ENCODE results near the gene IL17RE. TPM values are rescaled to one million over a fixed set of nuclear protein-coding genes. Genes with fewer than 3 reads are reported as not detected.

The IL17RE gene
- total and polyA plus RNA-seq, 2 of the 13 experiments (the other 11 are each of a cell fraction or from before 2014, with no cell fraction given) = 14.5 to 24.1 TPM

DNA sequence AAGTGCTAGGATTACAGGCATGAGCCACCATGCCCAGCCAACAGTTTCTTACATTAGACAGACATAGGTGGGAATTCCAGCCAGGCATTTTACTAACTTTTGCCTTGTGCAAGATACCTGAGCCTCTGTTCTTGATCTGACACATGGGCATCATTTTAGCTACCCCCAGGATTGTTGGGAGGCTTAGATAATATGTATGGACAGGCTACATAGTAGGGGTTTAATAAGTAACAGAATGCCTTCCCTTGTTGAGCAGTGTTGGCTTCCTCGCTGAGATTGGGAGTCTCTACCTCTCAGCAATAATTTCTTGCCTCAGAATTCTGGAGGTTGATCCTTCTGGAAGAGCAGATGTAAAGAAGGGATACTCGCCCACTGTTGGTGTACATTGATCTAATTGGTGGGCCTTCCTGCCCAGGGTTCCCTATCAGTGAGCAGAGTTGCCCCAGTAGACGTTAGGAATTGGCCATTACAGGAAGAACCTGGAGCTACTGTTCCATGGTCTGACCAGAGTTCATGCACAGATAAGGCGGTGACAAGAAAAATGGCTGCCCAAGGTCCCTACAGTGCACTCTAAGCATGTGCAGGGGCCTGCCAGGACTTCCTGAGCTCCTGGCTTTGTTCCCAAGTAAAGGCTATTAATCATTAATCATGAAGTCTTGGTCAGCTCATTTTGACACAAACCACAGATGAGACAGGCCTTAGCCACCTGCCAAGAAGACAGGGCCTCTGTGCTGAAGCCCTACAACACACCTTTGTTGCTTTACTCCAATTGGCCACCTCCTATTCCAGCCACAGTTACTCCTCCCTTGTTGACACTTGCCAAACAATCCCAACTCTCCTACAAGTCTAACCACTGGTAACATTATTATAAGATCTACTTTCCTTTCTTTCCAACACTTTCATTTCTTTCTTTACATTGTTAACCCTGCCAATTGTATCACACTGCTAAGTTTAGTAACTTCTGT, 5.0 kb upstream of the IL17RE start (continued):
- TF ChIP-seq ZNF317 (CRISPR knock-in tag; IDR thresholded peaks at IDR 0.05) (peak; percentile 81), KLF9 (CRISPR knock-in tag; IDR thresholded peaks at IDR 0.05; ENCODE audit: low read depth) (0 out of 2 replicates have a peak, but pooled peaks have one; percentile 28), MED8 (CRISPR knock-in tag; IDR thresholded peaks at IDR 0.05; ENCODE audit: insufficient replicate concordance) (peak; percentile 37), CHD4 (IDR thresholded peaks at IDR 0.05; ENCODE audit: borderline replicate concordance, low read length) (peak; percentile 65), ZBTB38 (CRISPR knock-in tag; IDR thresholded peaks at IDR 0.05) (no peak), MEIS2 (CRISPR knock-in tag; IDR thresholded peaks at IDR 0.05) (peak; percentile 92), ZFP1 (CRISPR knock-in tag; IDR thresholded peaks at IDR 0.05) (no peak), POGZ (CRISPR knock-in tag; IDR thresholded peaks at IDR 0.05) (peak; percentile 66), USF2 (IDR thresholded peaks at IDR 0.05; ENCODE audit: low read depth, low read length) (no peak), USF2 (CRISPR knock-in tag; IDR thresholded peaks at IDR 0.05; ENCODE audit: borderline replicate concordance) (no peak), ARHGAP35 (CRISPR knock-in tag; IDR thresholded peaks at IDR 0.05; ENCODE audit: borderline replicate concordance) (no peak)
- TF ChIP-seq, protein P1, sequence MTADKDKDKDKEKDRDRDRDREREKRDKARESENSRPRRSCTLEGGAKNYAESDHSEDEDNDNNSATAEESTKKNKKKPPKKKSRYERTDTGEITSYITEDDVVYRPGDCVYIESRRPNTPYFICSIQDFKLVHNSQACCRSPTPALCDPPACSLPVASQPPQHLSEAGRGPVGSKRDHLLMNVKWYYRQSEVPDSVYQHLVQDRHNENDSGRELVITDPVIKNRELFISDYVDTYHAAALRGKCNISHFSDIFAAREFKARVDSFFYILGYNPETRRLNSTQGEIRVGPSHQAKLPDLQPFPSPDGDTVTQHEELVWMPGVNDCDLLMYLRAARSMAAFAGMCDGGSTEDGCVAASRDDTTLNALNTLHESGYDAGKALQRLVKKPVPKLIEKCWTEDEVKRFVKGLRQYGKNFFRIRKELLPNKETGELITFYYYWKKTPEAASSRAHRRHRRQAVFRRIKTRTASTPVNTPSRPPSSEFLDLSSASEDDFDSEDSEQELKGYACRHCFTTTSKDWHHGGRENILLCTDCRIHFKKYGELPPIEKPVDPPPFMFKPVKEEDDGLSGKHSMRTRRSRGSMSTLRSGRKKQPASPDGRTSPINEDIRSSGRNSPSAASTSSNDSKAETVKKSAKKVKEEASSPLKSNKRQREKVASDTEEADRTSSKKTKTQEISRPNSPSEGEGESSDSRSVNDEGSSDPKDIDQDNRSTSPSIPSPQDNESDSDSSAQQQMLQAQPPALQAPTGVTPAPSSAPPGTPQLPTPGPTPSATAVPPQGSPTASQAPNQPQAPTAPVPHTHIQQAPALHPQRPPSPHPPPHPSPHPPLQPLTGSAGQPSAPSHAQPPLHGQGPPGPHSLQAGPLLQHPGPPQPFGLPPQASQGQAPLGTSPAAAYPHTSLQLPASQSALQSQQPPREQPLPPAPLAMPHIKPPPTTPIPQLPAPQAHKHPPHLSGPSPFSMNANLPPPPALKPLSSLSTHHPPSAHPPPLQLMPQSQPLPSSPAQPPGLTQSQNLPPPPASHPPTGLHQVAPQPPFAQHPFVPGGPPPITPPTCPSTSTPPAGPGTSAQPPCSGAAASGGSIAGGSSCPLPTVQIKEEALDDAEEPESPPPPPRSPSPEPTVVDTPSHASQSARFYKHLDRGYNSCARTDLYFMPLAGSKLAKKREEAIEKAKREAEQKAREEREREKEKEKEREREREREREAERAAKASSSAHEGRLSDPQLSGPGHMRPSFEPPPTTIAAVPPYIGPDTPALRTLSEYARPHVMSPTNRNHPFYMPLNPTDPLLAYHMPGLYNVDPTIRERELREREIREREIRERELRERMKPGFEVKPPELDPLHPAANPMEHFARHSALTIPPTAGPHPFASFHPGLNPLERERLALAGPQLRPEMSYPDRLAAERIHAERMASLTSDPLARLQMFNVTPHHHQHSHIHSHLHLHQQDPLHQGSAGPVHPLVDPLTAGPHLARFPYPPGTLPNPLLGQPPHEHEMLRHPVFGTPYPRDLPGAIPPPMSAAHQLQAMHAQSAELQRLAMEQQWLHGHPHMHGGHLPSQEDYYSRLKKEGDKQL (CRISPR knock-in tag; IDR thresholded peaks at IDR 0.05; ENCODE audit: low read depth) = 0 out of 2 replicates have a peak, but pooled peaks have one; percentile 16
- TF ChIP-seq, protein P2, sequence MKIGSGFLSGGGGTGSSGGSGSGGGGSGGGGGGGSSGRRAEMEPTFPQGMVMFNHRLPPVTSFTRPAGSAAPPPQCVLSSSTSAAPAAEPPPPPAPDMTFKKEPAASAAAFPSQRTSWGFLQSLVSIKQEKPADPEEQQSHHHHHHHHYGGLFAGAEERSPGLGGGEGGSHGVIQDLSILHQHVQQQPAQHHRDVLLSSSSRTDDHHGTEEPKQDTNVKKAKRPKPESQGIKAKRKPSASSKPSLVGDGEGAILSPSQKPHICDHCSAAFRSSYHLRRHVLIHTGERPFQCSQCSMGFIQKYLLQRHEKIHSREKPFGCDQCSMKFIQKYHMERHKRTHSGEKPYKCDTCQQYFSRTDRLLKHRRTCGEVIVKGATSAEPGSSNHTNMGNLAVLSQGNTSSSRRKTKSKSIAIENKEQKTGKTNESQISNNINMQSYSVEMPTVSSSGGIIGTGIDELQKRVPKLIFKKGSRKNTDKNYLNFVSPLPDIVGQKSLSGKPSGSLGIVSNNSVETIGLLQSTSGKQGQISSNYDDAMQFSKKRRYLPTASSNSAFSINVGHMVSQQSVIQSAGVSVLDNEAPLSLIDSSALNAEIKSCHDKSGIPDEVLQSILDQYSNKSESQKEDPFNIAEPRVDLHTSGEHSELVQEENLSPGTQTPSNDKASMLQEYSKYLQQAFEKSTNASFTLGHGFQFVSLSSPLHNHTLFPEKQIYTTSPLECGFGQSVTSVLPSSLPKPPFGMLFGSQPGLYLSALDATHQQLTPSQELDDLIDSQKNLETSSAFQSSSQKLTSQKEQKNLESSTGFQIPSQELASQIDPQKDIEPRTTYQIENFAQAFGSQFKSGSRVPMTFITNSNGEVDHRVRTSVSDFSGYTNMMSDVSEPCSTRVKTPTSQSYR (CRISPR knock-in tag; IDR thresholded peaks at IDR 0.05; ENCODE audit: borderline replicate concordance) = no peak
- TF ChIP-seq, protein P3, sequence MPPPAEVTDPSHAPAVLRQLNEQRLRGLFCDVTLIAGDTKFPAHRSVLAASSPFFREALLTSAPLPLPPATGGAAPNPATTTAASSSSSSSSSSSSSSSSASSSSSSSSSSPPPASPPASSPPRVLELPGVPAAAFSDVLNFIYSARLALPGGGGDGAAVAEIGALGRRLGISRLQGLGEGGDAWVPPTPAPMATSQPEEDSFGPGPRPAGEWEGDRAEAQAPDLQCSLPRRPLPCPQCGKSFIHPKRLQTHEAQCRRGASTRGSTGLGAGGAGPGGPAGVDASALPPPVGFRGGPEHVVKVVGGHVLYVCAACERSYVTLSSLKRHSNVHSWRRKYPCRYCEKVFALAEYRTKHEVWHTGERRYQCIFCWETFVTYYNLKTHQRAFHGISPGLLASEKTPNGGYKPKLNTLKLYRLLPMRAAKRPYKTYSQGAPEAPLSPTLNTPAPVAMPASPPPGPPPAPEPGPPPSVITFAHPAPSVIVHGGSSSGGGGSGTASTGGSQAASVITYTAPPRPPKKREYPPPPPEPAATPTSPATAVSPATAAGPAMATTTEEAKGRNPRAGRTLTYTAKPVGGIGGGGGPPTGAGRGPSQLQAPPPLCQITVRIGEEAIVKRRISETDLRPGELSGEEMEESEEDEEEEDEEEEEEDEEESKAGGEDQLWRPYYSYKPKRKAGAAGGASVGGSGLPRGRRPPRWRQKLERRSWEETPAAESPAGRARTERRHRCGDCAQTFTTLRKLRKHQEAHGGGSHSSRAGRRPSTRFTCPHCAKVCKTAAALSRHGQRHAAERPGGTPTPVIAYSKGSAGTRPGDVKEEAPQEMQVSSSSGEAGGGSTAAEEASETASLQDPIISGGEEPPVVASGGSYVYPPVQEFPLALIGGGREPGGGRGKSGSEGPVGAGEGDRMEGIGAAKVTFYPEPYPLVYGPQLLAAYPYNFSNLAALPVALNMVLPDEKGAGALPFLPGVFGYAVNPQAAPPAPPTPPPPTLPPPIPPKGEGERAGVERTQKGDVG (CRISPR knock-in tag; IDR thresholded peaks at IDR 0.05; ENCODE audit: borderline replicate concordance) = no peak

Data from HepG2 (cell line).